ENCODE data around the gene SERPINC1. TPM values are rescaled to one million over a fixed set of nuclear protein-coding genes. Genes with fewer than 3 reads are reported as not detected.

The SERPINC1 gene
- total and polyA plus RNA-seq, 9 of the 15 experiments (the other 6 are each of a cell fraction or from before 2014, with no cell fraction given) = 0.07 to 1.2 (median 0.50) TPM

- TF ChIP-seq KDM1A (IDR thresholded peaks at IDR 0.05) (no peak), MXI1 (IDR thresholded peaks at IDR 0.05; ENCODE audit: low read depth, low read length) (peak; percentile 59), ZBTB43 (CRISPR knock-in tag; IDR thresholded peaks at IDR 0.05) (no peak; the same call in 1 of the 2 replicates), ZNF318 (IDR thresholded peaks at IDR 0.05; ENCODE audit: borderline replicate concordance in 1 of 2, low read depth in 1 of 2) (peak in 1 of 2 experiments; percentile 77; a peak in 2 of 4 replicates), ZNF551 (CRISPR knock-in tag; IDR thresholded peaks at IDR 0.05) (0 out of 2 replicates have a peak, but pooled peaks have one; percentile 20), MGA (IDR thresholded peaks at IDR 0.05) (peak; percentile 78)
Measured at GRCh38 chr1:173867753-173868265, 49.3 kb downstream of the SERPINC1 start, which contains the start of gene GAS5 (continued).

Measured in K562 (cell line).